Panc1 (cell line): ENCODE data around the gene TMEM8B.

ENCODE experiments used
- REST ChIP-seq, 2 experiments: IDR thresholded peaks; 2 replicates each; pipeline ENCODE4 v1.6.1; 2011 to 2012; ENCODE audit warnings: low read depth in 2 of 2, control low read depth in 1 of 2, low read length in 1 of 2, mild to moderate bottlenecking in 1 of 2, moderate library complexity in 1 of 2; ENCODE audit not compliant: insufficient read depth in 1 of 2
- SIN3A ChIP-seq: IDR thresholded peaks from 2 replicates; pipeline ENCODE4 v1.6.1; 2012; ENCODE audit warnings: low read depth, mild to moderate bottlenecking, low read length, moderate library complexity, borderline replicate concordance; ENCODE audit not compliant: insufficient read depth
- TF ChIP-seq, protein P1 (sequence below): fragments of 450-650 bp; IDR thresholded peaks from 2 replicates; pipeline ENCODE4 v1.5.1; 2017; ENCODE audit warnings: mild to moderate bottlenecking

DNA sequence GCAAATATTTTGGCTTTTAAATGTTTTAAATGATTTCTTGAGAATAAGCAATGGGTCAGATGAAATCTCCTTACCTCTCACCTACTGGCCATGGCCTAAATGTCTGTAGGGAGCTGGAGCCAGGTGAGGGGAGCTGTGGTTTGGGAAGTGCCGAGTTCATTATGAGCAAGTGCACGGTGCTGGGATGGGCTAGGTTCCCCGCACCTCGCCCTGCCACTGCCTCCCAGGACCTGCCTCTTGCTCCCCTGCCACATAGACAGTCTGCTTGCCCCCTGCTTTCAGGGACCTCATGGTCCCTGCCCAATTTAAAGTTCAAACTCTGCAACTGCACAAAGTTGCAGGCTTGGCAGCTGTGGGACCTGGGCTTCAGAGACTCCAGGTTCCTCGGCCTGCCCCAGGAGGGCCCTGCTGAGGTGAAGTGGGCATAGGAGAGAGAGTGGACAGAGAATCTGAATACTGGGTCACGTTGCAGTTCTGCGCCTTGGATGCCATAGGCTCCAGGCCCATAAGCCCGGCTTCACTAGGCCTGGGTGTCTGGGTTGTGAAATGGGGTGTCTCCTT, 35.7 kb downstream of the TMEM8B start:
- TF ChIP-seq, protein P1, sequence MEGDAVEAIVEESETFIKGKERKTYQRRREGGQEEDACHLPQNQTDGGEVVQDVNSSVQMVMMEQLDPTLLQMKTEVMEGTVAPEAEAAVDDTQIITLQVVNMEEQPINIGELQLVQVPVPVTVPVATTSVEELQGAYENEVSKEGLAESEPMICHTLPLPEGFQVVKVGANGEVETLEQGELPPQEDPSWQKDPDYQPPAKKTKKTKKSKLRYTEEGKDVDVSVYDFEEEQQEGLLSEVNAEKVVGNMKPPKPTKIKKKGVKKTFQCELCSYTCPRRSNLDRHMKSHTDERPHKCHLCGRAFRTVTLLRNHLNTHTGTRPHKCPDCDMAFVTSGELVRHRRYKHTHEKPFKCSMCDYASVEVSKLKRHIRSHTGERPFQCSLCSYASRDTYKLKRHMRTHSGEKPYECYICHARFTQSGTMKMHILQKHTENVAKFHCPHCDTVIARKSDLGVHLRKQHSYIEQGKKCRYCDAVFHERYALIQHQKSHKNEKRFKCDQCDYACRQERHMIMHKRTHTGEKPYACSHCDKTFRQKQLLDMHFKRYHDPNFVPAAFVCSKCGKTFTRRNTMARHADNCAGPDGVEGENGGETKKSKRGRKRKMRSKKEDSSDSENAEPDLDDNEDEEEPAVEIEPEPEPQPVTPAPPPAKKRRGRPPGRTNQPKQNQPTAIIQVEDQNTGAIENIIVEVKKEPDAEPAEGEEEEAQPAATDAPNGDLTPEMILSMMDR: no peak
- TF ChIP-seq SIN3A: no peak
- TF ChIP-seq REST (IDR thresholded peaks at IDR 0.05; ENCODE audit: insufficient read depth in 1 of 2, low read depth in 2 of 2, low read length in 1 of 2): no peak
